CD8-positive, alpha-beta memory T cell (primary cell): ENCODE results near the gene CCDC78. TPM values are rescaled to one million over a fixed set of nuclear protein-coding genes. Genes with fewer than 3 reads are reported as not detected.
A peak's percentile ranks its signal among the peaks of the same experiment; 100 is the strongest.

ENCODE experiments used
- CTCF ChIA-PET: fragments of 350-600 bp; sonication (Branson Sonifier 250); formaldehyde crosslinking; loops from one replicate; lab custom pipeline; 2021; ENCODE audit warnings: antibody characterized with exemption; lab: Charles Lee
- POLR2A ChIA-PET: fragments of 350-600 bp; sonication (Branson Sonifier 250); formaldehyde crosslinking; loops from one replicate; lab custom pipeline; 2021; ENCODE audit warnings: antibody characterized with exemption; lab: Charles Lee
- DNase-seq, 5 donors: peaks; one replicate each; pipeline versions ENCODE4 v3.0.0 to v3.0.0-alpha.2; 2020 to 2022; ENCODE audit warnings: mixed read lengths in 1 of 5
- H3K27ac ChIP-seq: one replicate; pipeline ENCODE4 v1.7.0; 2013; ENCODE audit warnings: low read depth, mild to moderate bottlenecking, low read length, moderate library complexity
- H3K27me3 ChIP-seq: 2 replicates; pipeline ENCODE4 v1.7.0; 2013; ENCODE audit warnings: low read length, mild to moderate bottlenecking; ENCODE audit not compliant: insufficient read depth, poor library complexity, severe bottlenecking
- H3K36me3 ChIP-seq: 2 replicates; pipeline ENCODE4 v1.7.0; 2013; ENCODE audit warnings: mild to moderate bottlenecking, low read length, moderate library complexity; ENCODE audit not compliant: insufficient read depth
- H3K4me1 ChIP-seq: 2 replicates; pipeline ENCODE4 v1.7.0; 2013; ENCODE audit warnings: mild to moderate bottlenecking, low read length, moderate library complexity; ENCODE audit not compliant: insufficient read depth
- H3K4me3 ChIP-seq: 2 replicates; pipeline ENCODE4 v1.7.0; 2013; ENCODE audit warnings: mild to moderate bottlenecking, low read length
- H3K9me3 ChIP-seq: 2 replicates; pipeline ENCODE4 v1.7.0; 2013; ENCODE audit warnings: mild to moderate bottlenecking, low read length
- H3K27ac Mint-ChIP-seq, 8 donors: one replicate each; pipeline ENCODE4 v1.8.0; 2020 to 2021; ENCODE audit warnings: mixed read lengths in 8 of 8, mild to moderate bottlenecking in 6 of 8, inconsistent platforms in 3 of 8, moderate library complexity in 3 of 8
- H3K27me3 Mint-ChIP-seq, 2 donors: one replicate each; pipeline ENCODE4 v1.8.0; 2020 to 2021; ENCODE audit warnings: mixed read lengths in 2 of 2, mild to moderate bottlenecking in 1 of 2, moderate library complexity in 1 of 2
- H3K36me3 Mint-ChIP-seq, 3 donors: one replicate each; pipeline ENCODE4 v1.8.0; 2020 to 2021; ENCODE audit warnings: mixed read lengths in 3 of 3, inconsistent platforms in 1 of 3, mild to moderate bottlenecking in 1 of 3
- H3K4me1 Mint-ChIP-seq, 3 donors: one replicate each; pipeline ENCODE4 v1.8.0; 2020 to 2021; ENCODE audit warnings: mixed read lengths in 3 of 3, inconsistent platforms in 1 of 3, mild to moderate bottlenecking in 1 of 3
- H3K4me3 Mint-ChIP-seq, 7 donors: one replicate each; pipeline ENCODE4 v1.8.0; 2020 to 2021; ENCODE audit warnings: mixed read lengths in 7 of 7, mild to moderate bottlenecking in 6 of 7, moderate library complexity in 4 of 7, inconsistent platforms in 2 of 7
- H3K9me3 Mint-ChIP-seq, 5 donors: one replicate each; pipeline ENCODE4 v1.8.0; 2020 to 2022; ENCODE audit warnings: mixed read lengths in 5 of 5, mild to moderate bottlenecking in 3 of 5, moderate library complexity in 2 of 5, inconsistent platforms in 1 of 5
- polyA plus RNA-seq: library from polyadenylated mRNA; unstranded; fragments of 300-500 nt; fragmentation: Illumina TruSeq; gene quantifications from one replicate; pipeline ENCODE4 v1.2.3, GENCODE V29; 2021
- total RNA-seq, 2 experiments: library from RNA; stranded (reverse); gene quantifications; one replicate each; pipeline ENCODE4 v1.2.3, GENCODE V29; 2021

The CCDC78 gene
- total and polyA plus RNA-seq, 3 experiments from 2014 or later: 0.53 to 9.9 (median 9.8) TPM

GRCh38 chr16:740459-740763, 14.2 kb upstream of the CCDC78 start:
- H3K27me3 Mint-ChIP-seq: no peaks in the 10 kb centered on the region
- peak overlapping the region; percentile 71 for H3K4me3 ChIP-seq
- H3K4me1 ChIP-seq: peaks cover 10% of the 10 kb centered on the region
- ChIA-PET CTCF (interaction anchor here (0.6 to 18.9 kb wide), 10 partner anchors 8 to 64 kb away, joined by 3 to 332 read pairs (median 6); partner anchors contain the start of genes ANTKMT, CCDC78, CHTF18 and HAGHL), POLR2A (interaction anchor here (1.0 to 2.3 kb wide), 5 partner anchors 12 to 45 kb away, joined by 4 to 9 read pairs (median 5); partner anchors contain the start of genes ANTKMT and METRN)
- H3K27me3 ChIP-seq: no peaks in the 10 kb centered on the region
- H3K27ac Mint-ChIP-seq: peak overlapping the region in 4 of 8 donors; percentile 30 to 77 (median 38)
- H3K36me3 Mint-ChIP-seq: peaks cover 0 to 30% (median under 1%) of the 10 kb centered on the region in 3 donors
- no peaks in the 10 kb centered on the region for H3K9me3 ChIP-seq
- H3K4me3 Mint-ChIP-seq: peak overlapping the region; percentile 70 to 92 (median 81)
- H3K9me3 Mint-ChIP-seq: no peaks in the 10 kb centered on the region
- H3K36me3 ChIP-seq: peaks cover 9% of the 10 kb centered on the region
- peak overlapping the region; percentile 78 for H3K27ac ChIP-seq
- H3K4me1 Mint-ChIP-seq: peaks cover 0 to 15% (median 1%) of the 10 kb centered on the region in 3 donors
- no peak for DNase-seq

GRCh38 chr16:739560-740458, 13.6 kb upstream of the CCDC78 start:
- ChIA-PET CTCF (interaction anchor here (0.6 to 18.9 kb wide), 10 partner anchors 8 to 64 kb away, joined by 3 to 332 read pairs (median 6); partner anchors contain the start of genes ANTKMT, CCDC78, CHTF18 and HAGHL), POLR2A (interaction anchor here (1.3 to 2.3 kb wide), 4 partner anchors 12 to 45 kb away, joined by 4 to 9 read pairs (median 4); partner anchors contain the start of gene ANTKMT)
- H3K27me3 Mint-ChIP-seq: no peaks in the 10 kb centered on the region
- no peaks in the 10 kb centered on the region for H3K9me3 Mint-ChIP-seq
- peak overlapping the region; percentile 48 to 92 (median 73) for H3K4me3 Mint-ChIP-seq
- Histone ChIP-seq H3K27ac (peak overlapping the region; percentile 78), H3K9me3 (no peaks in the 10 kb centered on the region), H3K4me3 (peak overlapping the region; percentile 71), H3K36me3 (peaks cover 9% of the 10 kb centered on the region), H3K4me1 (peaks cover 10% of the 10 kb centered on the region), H3K27me3 (no peaks in the 10 kb centered on the region)
- H3K27ac Mint-ChIP-seq: peak overlapping the region in 4 of 8 donors; percentile 50 to 77 (median 64)
- no peak for DNase-seq
- H3K36me3 Mint-ChIP-seq: peaks cover 0 to 35% (median 2%) of the 10 kb centered on the region in 3 donors
- H3K4me1 Mint-ChIP-seq: peaks cover 0 to 15% (median 1%) of the 10 kb centered on the region in 3 donors

DNA sequence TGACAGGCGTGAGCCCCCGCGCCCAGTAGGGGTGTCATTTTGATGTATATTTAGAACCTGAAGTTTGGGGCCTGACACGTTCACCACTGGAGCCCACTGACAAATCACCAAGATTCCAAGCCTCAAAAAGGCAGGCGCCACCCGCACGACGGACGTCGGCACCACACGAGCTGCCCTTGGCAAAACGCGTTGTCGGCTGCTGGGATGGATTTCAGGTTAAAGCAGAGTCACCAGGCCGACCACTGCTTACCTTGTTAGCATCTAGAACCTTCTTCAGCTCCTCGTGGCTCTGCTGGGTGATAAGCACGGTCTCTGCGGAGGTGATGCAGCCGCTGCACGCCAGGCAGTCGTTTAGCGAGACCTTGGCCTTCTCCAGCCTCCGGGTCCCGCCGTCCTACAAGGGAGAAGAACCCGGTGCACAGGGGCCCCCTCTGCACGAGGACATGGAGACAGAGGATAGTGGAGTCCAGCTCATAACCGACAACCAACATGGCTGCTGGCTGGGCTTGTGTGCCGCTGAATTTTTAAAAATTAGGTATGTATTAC, 10.8 kb upstream of the CCDC78 start:
- Histone ChIP-seq H3K9me3 (no peaks in the 10 kb centered on the region), H3K27ac (peak overlapping the region; percentile 38), H3K4me3 (no peak overlapping the region), H3K27me3 (no peaks in the 10 kb centered on the region), H3K36me3 (peaks cover 19% of the 10 kb centered on the region), H3K4me1 (peaks cover 10% of the 10 kb centered on the region)
- ChIA-PET CTCF (interaction anchor here (18.9 kb wide), 1 partner anchor 20 kb away, joined by 332 read pairs; the partner anchor contains the start of genes ANTKMT, CCDC78, HAGHL and METRN), POLR2A (interaction anchor here (0.7 to 2.3 kb wide), 3 partner anchors 16 to 43 kb away, joined by 3 to 8 read pairs (median 4); partner anchors contain the start of gene ANTKMT)
- H3K9me3 Mint-ChIP-seq: no peaks in the 10 kb centered on the region
- no peak overlapping the region for H3K4me3 Mint-ChIP-seq
- H3K27me3 Mint-ChIP-seq: no peaks in the 10 kb centered on the region
- DNase-seq: no peak
- peaks cover 0 to 45% (median 2%) of the 10 kb centered on the region in 3 donors for H3K36me3 Mint-ChIP-seq
- H3K27ac Mint-ChIP-seq: peak overlapping the region in 1 of 8 donors; percentile 76
- peaks cover 0 to 15% (median 1%) of the 10 kb centered on the region in 3 donors for H3K4me1 Mint-ChIP-seq

GRCh38 chr16:735982-736453, 9.8 kb upstream of the CCDC78 start:
- no peaks in the 10 kb centered on the region for H3K9me3 Mint-ChIP-seq
- H3K4me1 ChIP-seq: peaks cover 10% of the 10 kb centered on the region
- no peaks in the 10 kb centered on the region for H3K9me3 ChIP-seq
- peak overlapping the region; percentile 75 for H3K27ac ChIP-seq
- no peaks in the 10 kb centered on the region for H3K27me3 ChIP-seq
- peaks cover 0 to 47% (median 2%) of the 10 kb centered on the region in 3 donors for H3K36me3 Mint-ChIP-seq
- peaks cover 19% of the 10 kb centered on the region for H3K36me3 ChIP-seq
- H3K4me3 Mint-ChIP-seq: peak overlapping the region in 1 of 7 donors; percentile 34
- POLR2A ChIA-PET: interaction anchor here (0.6 to 2.3 kb wide), 2 partner anchors 15 to 24 kb away, joined by 3 to 8 read pairs; partner anchors contain the start of genes ANTKMT and MSLN
- peaks cover 0 to 12% (median 1%) of the 10 kb centered on the region in 3 donors for H3K4me1 Mint-ChIP-seq
- H3K27ac Mint-ChIP-seq: peak overlapping the region in 2 of 8 donors; percentile 38 to 76
- DNase-seq: no peak
- H3K27me3 Mint-ChIP-seq: no peaks in the 10 kb centered on the region
- CTCF ChIA-PET: interaction anchor here (1.1 to 18.9 kb wide), 2 partner anchors 19 to 49 kb away, joined by 3 to 332 read pairs; partner anchors contain the start of genes ANTKMT, CCDC78, HAGHL and METRN
- H3K4me3 ChIP-seq: no peak overlapping the region

DNA sequence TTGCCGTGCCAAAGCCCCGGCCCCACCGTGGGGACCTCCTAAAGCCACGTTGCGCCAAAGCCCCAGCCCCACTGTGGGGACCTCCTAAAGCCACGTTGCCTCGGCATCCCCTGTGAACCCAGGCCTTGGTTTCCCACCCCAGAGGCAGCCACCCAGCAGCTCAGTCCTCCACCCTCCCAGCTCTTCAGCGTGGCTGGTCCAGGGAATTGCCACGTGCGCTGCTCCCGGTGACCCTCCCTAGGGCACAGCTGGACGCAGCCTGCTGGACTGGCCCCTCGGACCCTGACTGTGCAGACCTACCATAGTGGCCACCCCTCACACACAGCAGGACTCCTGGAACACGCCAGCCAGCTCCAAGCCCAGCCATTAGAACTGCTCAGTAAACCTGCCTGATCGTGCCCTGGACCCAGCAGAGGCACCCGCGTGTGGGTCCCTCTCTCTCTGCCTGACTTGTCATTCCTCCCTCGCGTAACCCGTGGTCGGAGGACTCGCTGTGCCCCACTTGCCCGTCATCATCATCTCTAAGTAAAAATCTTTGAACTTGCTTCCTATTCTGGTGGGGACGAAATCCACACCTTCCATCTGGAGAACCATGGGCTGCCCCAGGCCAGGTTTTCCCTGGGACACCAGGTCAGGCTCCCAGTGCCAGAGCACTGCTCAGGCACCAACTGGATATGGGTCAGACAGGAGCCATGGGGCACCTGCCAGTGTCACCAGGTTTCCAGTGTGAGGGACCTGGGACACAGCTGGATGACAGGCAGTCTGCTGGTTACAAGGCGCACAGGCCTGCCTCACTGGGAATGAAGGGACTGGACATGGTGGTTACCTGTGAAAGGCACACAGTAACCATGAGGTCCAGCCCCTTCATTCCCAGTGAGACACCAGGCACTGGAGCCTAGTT, 9.0 kb upstream of the CCDC78 start:
- peaks cover 0 to 12% (median 1%) of the 10 kb centered on the region in 3 donors for H3K4me1 Mint-ChIP-seq
- H3K27me3 ChIP-seq: no peaks in the 10 kb centered on the region
- H3K27ac ChIP-seq: peak overlapping the region; percentile 75
- DNase-seq: no peak
- H3K9me3 ChIP-seq: no peaks in the 10 kb centered on the region
- ChIA-PET POLR2A (interaction anchor here (2.3 kb wide), 1 partner anchor 14 kb away, joined by 8 read pairs; the partner anchor contains the start of gene ANTKMT), CTCF (interaction anchor here (1.1 to 18.9 kb wide), 2 partner anchors 18 to 50 kb away, joined by 3 to 332 read pairs; partner anchors contain the start of genes ANTKMT, CCDC78, HAGHL and METRN)
- H3K36me3 ChIP-seq: peaks cover 19% of the 10 kb centered on the region
- H3K4me1 ChIP-seq: peaks cover 7% of the 10 kb centered on the region
- no peaks in the 10 kb centered on the region for H3K27me3 Mint-ChIP-seq
- no peak overlapping the region for H3K4me3 ChIP-seq
- peak overlapping the region in 1 of 7 donors; percentile 76 for H3K4me3 Mint-ChIP-seq
- peaks cover 0 to 47% (median 2%) of the 10 kb centered on the region in 3 donors for H3K36me3 Mint-ChIP-seq
- no peaks in the 10 kb centered on the region for H3K9me3 Mint-ChIP-seq
- H3K27ac Mint-ChIP-seq: no peak overlapping the region

- DNase-seq: no peak
- Mint-ChIP-seq H3K27ac (no peak overlapping the region), H3K4me1 (peaks cover 0 to 4% (median 1%) of the 10 kb centered on the region in 3 donors), H3K27me3 (no peaks in the 10 kb centered on the region), H3K36me3 (peaks cover 0 to 44% (median 2%) of the 10 kb centered on the region in 3 donors), H3K9me3 (no peaks in the 10 kb centered on the region), H3K4me3 (no peak overlapping the region)
- ChIA-PET POLR2A (no interaction called here), CTCF (interaction anchor here (18.9 kb wide), 1 partner anchor 17 kb away, joined by 332 read pairs; the partner anchor contains the start of genes ANTKMT, CCDC78, HAGHL and METRN)
- Histone ChIP-seq H3K36me3 (peaks cover 19% of the 10 kb centered on the region), H3K27me3 (no peaks in the 10 kb centered on the region), H3K9me3 (no peaks in the 10 kb centered on the region), H3K4me3 (no peak overlapping the region), H3K27ac (no peak overlapping the region), H3K4me1 (no peaks in the 10 kb centered on the region)
Observed at GRCh38 chr16:734208-734980, 8.2 kb upstream of the CCDC78 start.
